ENCODE measurements around the gene DNAH17.

DNAH17 gene

GRCh38 chr17:78477913-78478756 lies 99.1 kb downstream of the DNAH17 start:
- FAIRE-seq = peak; percentile 17
- no peak for TF ChIP-seq TAF1 (IDR thresholded peaks at IDR 0.05; ENCODE audit: borderline replicate concordance, low read depth, low read length)
- TF ChIP-seq POLR2AphosphoS5 (IDR thresholded peaks at IDR 0.05; ENCODE audit: low read depth, low read length) = no peak
- TF ChIP-seq POLR2A (IDR thresholded peaks at IDR 0.05; ENCODE audit: low read depth, low read length) = no peak
- no peak for DNase-seq (ENCODE audit: insufficient read length)

- no peak for DNase-seq (ENCODE audit: insufficient read length)
- no peak for TF ChIP-seq TAF1 (IDR thresholded peaks at IDR 0.05; ENCODE audit: borderline replicate concordance, low read depth, low read length)
- no peak for FAIRE-seq
These were observed 100.2 kb downstream of the DNAH17 start for GRCh38 chr17:78476973-78477372.

- TF ChIP-seq POLR2A (IDR thresholded peaks at IDR 0.05; ENCODE audit: low read depth, low read length) (no peak), TAF1 (IDR thresholded peaks at IDR 0.05; ENCODE audit: borderline replicate concordance, low read depth, low read length) (no peak), POLR2AphosphoS5 (IDR thresholded peaks at IDR 0.05; ENCODE audit: low read depth, low read length) (no peak)
- FAIRE-seq (no peak), DNase-seq (ENCODE audit: insufficient read length) (no peak)
These were observed 101.0 kb downstream of the DNAH17 start for GRCh38 chr17:78476149-78476548.

GRCh38 chr17:78475211-78475610 lies 102.0 kb downstream of the DNAH17 start:
- FAIRE-seq = no peak
- TF ChIP-seq POLR2A (IDR thresholded peaks at IDR 0.05; ENCODE audit: low read depth, low read length) = no peak
- TF ChIP-seq POLR2AphosphoS5 (IDR thresholded peaks at IDR 0.05; ENCODE audit: low read depth, low read length) = no peak
- TF ChIP-seq TAF1 (IDR thresholded peaks at IDR 0.05; ENCODE audit: borderline replicate concordance, low read depth, low read length) = no peak
- no peak for DNase-seq (ENCODE audit: insufficient read length)

GRCh38 chr17:78474614-78475146 lies 102.5 kb downstream of the DNAH17 start:
- no peak for FAIRE-seq

GRCh38 chr17:78473951-78474613 lies 103.1 kb downstream of the DNAH17 start:
- TF ChIP-seq POLR2AphosphoS5 (IDR thresholded peaks at IDR 0.05; ENCODE audit: low read depth, low read length) = no peak
- TF ChIP-seq TAF1 (IDR thresholded peaks at IDR 0.05; ENCODE audit: borderline replicate concordance, low read depth, low read length) = no peak
- TF ChIP-seq POLR2A (IDR thresholded peaks at IDR 0.05; ENCODE audit: low read depth, low read length) = no peak
- FAIRE-seq (no peak), DNase-seq (ENCODE audit: insufficient read length) (no peak)

More at GRCh38 chr17:78474614-78475146, 102.5 kb downstream of the DNAH17 start:
- TF ChIP-seq TAF1 (IDR thresholded peaks at IDR 0.05; ENCODE audit: borderline replicate concordance, low read depth, low read length) = no peak
- no peak for DNase-seq (ENCODE audit: insufficient read length)

GRCh38 chr17:78472035-78472905 lies 104.9 kb downstream of the DNAH17 start:
- TF ChIP-seq POLR2AphosphoS5 (IDR thresholded peaks at IDR 0.05; ENCODE audit: low read depth, low read length) (no peak), TAF1 (IDR thresholded peaks at IDR 0.05; ENCODE audit: borderline replicate concordance, low read depth, low read length) (no peak), POLR2A (IDR thresholded peaks at IDR 0.05; ENCODE audit: low read depth, low read length) (no peak)
- no peak for FAIRE-seq
- DNase-seq (ENCODE audit: insufficient read length) = no peak

- DNase-seq (ENCODE audit: insufficient read length) (no peak), FAIRE-seq (no peak)
- TF ChIP-seq POLR2A (IDR thresholded peaks at IDR 0.05; ENCODE audit: low read depth, low read length) (no peak), POLR2AphosphoS5 (IDR thresholded peaks at IDR 0.05; ENCODE audit: low read depth, low read length) (no peak)
These were observed 105.6 kb downstream of the DNAH17 start for GRCh38 chr17:78471635-78472034.

GRCh38 chr17:78469443-78469842 lies 107.8 kb downstream of the DNAH17 start:
- DNase-seq (ENCODE audit: insufficient read length) = no peak
- TF ChIP-seq POLR2A (IDR thresholded peaks at IDR 0.05; ENCODE audit: low read depth, low read length) (no peak), POLR2AphosphoS5 (IDR thresholded peaks at IDR 0.05; ENCODE audit: low read depth, low read length) (no peak), TAF1 (IDR thresholded peaks at IDR 0.05; ENCODE audit: borderline replicate concordance, low read depth, low read length) (no peak)
- FAIRE-seq = no peak

GRCh38 chr17:78468366-78468765 lies 108.8 kb downstream of the DNAH17 start:
- no peak for DNase-seq (ENCODE audit: insufficient read length)
- FAIRE-seq = no peak
- TF ChIP-seq POLR2A (IDR thresholded peaks at IDR 0.05; ENCODE audit: low read depth, low read length) = no peak

Measured in GM12892 (cell line).